IPS DF 6.9 (cell line): ENCODE results near the gene PPP1R3D.
"Not testable (repeated sequence)": the region's sequence is repeated elsewhere in the genome, so short reads cannot be mapped to it uniquely, and the experiment has no call there.

Experiments
- DNase-seq: peaks from one replicate; pipeline ENCODE4 v3.0.0-alpha.2; 2013; ENCODE audit warnings: low read depth, low spot score
- H3K27ac ChIP-seq: one replicate; pipeline ENCODE4 v1.5.1; 2013; ENCODE audit warnings: low read length, control low read depth
- H3K27me3 ChIP-seq: 2 replicates; pipeline ENCODE4 v1.6.1; 2013; ENCODE audit warnings: mild to moderate bottlenecking, low read length; ENCODE audit not compliant: control insufficient read depth, insufficient read depth
- H3K36me3 ChIP-seq: 2 replicates; pipeline ENCODE4 v1.6.1; 2013; ENCODE audit warnings: low read length; ENCODE audit not compliant: control insufficient read depth, insufficient read depth
- H3K4me1 ChIP-seq: 2 replicates; pipeline ENCODE4 v1.6.1; 2013; ENCODE audit warnings: low read length; ENCODE audit not compliant: control insufficient read depth, insufficient read depth
- H3K4me3 ChIP-seq: 2 replicates; pipeline ENCODE4 v1.5.1; 2013; ENCODE audit warnings: mild to moderate bottlenecking, low read length
- H3K9me3 ChIP-seq: 2 replicates; pipeline ENCODE4 v1.6.1; 2013; ENCODE audit warnings: low read length, inconsistent platforms; ENCODE audit not compliant: control insufficient read depth, insufficient read depth
- WGBS: extraction: QIAGEN DNeasy Blood & Tissue Kit; methylation state at CpG from one replicate; pipeline ENCODE4 v1.1.7; 2013; ENCODE audit warnings: mixed read lengths, missing lambda C conversion rate; ENCODE audit not compliant: insufficient read length, insufficient coverage; 5-methylcytosine and 5-hydroxymethylcytosine counted together

Gene PPP1R3D

DNA sequence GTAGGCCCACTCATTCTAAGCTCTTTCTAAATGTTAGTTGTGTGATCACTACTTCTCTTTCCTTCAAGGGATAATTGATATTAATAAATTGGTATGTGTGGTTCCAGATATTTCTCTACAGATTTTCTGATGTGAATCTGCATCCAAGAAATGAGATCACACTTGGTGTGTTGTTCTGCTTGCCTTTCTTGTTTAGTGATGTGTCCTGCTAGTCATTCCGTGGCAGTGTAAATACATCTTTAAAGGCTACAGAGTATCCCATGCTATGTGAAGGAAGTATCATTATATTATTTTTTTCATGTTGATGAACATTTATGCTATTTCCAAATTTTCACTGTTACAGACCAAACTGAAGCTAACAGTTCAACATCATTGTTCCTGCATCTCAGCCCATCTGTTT lies 31.3 kb upstream of the PPP1R3D start:
- H3K27me3 ChIP-seq: no peaks in the 10 kb centered on the region
- H3K4me3 ChIP-seq: no peak overlapping the region
- no CpG with 5 or more reads among the region's 1 CpG for WGBS
- DNase-seq: no peak
- no peaks in the 10 kb centered on the region for H3K9me3 ChIP-seq
- H3K27ac ChIP-seq: no peak overlapping the region
- no peaks in the 10 kb centered on the region for H3K4me1 ChIP-seq
- no peaks in the 10 kb centered on the region for H3K36me3 ChIP-seq

DNA sequence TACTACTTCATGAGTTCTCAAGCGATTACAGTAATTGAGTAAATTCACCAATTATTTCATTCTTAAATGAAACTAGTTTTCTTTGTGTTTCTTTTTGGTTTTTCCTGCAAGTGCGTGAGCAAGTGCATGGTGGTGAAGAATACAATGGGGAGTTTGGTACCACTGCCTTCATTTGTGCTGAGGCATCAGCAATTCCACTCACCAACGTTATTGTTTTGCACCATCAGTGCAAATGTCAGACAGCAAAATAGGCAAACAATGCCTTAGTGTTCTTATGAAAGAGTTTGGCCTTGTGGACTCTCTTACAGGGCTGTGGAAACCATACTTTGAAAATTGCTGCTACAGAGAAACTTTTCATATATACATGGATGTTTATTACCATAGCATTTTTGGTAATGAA lies 26.3 kb upstream of the PPP1R3D start:
- WGBS: no CpG with 5 or more reads among the region's 3 CpGs

DNA sequence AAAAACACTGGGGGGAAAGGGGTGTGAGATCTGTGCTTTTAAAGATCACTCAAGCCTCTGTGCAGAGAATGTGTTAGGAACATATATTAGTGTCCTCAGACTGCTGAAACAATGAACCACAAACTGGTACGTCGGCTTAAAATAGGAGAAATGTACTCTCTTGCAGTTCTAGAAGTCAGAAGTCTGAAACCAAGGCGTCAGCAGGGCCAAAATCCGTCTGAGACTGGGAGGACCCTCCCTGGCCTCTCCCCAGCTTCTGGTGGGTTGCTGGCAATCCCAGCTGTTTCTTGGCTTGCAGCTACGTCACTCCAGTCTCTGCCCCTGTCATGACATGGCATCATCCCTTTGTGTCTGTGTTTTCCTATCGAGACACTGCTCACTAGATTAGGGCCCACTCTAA lies 22.1 kb upstream of the PPP1R3D start:
- H3K36me3 ChIP-seq: no peaks in the 10 kb centered on the region
- DNase-seq: no peak

More for the DNA sequence above, 26.3 kb upstream of the PPP1R3D start:
- Histone ChIP-seq H3K27ac (no peak overlapping the region), H3K4me1 (no peaks in the 10 kb centered on the region), H3K36me3 (no peaks in the 10 kb centered on the region), H3K27me3 (no peaks in the 10 kb centered on the region), H3K9me3 (no peaks in the 10 kb centered on the region), H3K4me3 (no peak overlapping the region)
- DNase-seq: no peak

DNA sequence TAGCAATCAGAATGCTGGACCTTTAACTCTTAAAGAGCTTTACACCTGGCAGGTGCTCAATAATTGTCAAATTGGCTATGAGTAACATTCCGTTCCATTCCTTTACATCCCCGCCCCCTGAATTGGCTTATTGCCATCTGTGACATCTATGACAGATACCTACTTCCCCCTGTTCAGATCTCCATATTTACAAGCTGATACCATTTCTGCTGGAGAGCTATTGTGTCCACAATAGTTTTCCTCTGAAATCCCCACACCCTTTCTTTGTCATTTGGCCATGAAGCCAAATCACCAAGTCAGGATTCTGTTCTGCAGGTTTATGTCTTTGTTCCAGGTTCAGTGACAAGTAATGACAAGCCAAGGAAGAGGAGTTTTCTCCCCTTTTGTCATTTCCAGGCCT lies 21.3 kb upstream of the PPP1R3D start:
- H3K27ac ChIP-seq: no peak overlapping the region
- no CpG with 5 or more reads among the region's 2 CpGs for WGBS
- H3K4me1 ChIP-seq: no peaks in the 10 kb centered on the region
- H3K9me3 ChIP-seq: no peaks in the 10 kb centered on the region
- DNase-seq: no peak
- no peak overlapping the region for H3K4me3 ChIP-seq
- no peaks in the 10 kb centered on the region; the same call in 1 of the 2 replicates for H3K27me3 ChIP-seq
- H3K36me3 ChIP-seq: no peaks in the 10 kb centered on the region

More for the DNA sequence above, 22.1 kb upstream of the PPP1R3D start:
- Histone ChIP-seq H3K27me3 (no peaks in the 10 kb centered on the region; the same call in 1 of the 2 replicates), H3K4me3 (no peak overlapping the region), H3K9me3 (no peaks in the 10 kb centered on the region), H3K27ac (no peak overlapping the region), H3K4me1 (no peaks in the 10 kb centered on the region)
- no CpG with 5 or more reads among the region's 6 CpGs for WGBS

DNA sequence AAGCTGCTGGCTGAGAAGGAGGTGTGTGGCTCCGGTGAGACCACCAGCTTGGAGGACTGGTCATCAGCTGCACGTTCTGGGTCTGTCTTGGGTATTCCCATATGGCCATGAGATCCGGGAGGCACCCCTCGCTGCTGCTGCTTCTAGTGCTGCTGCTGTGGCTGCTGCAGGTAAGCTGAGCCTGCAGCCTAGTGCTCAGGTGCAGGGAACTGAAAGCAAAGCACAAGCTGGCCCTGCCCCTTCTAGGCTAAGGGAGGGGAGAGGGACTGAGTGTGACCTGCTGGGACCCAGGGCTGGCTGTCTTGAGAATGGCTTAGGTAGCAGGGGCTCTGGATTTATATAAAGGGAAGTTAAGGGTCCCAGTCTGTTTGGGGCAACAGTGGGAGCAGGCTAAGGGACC lies 18.5 kb upstream of the PPP1R3D start:
- no peak for DNase-seq

DNA sequence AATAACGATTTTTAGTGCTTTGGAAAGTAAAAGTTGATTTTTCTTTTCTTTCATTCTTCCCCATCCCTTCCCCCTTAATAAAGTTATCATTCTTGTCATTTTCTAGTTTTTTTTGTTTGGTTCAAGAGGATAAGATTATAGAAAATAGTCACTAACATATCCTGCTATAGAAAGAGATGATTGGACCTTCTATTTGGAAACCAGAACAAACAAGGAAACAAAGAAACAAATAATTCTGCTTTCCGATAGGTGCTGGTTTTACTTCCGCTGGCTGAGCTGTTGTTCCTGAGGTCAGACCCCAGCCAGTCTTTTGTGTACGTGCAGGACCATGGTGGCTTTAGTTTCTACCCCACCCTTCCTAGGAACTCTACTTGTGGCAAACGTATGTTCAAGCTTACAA lies 18.0 kb upstream of the PPP1R3D start, which contains the start of gene CDH26:
TSS of gene CDH26 (plus strand) at position 301 of the 400 bp plus-strand sequence. CDS start 304 bp downstream, outside the sequence.
- no peak within 1 kb of the TSS for H3K4me3 ChIP-seq
- H3K36me3 ChIP-seq: no peaks in the 10 kb centered on the region
- DNase-seq: no peak
- no peaks in the 10 kb centered on the region; the same call in 1 of the 2 replicates for H3K27me3 ChIP-seq
- no CpG with 5 or more reads among the region's 5 CpGs for WGBS
- H3K27ac ChIP-seq: no peak within 1 kb of the TSS
- H3K4me1 ChIP-seq: no peaks in the 10 kb centered on the region
- no peaks in the 10 kb centered on the region for H3K9me3 ChIP-seq

More for the DNA sequence above, 18.5 kb upstream of the PPP1R3D start:
- Histone ChIP-seq H3K27me3 (no peaks in the 10 kb centered on the region; the same call in 1 of the 2 replicates), H3K27ac (no peak overlapping the region), H3K36me3 (no peaks in the 10 kb centered on the region), H3K4me3 (no peak overlapping the region), H3K9me3 (no peaks in the 10 kb centered on the region), H3K4me1 (no peaks in the 10 kb centered on the region)
- WGBS: no CpG with 5 or more reads among the region's 4 CpGs

DNA sequence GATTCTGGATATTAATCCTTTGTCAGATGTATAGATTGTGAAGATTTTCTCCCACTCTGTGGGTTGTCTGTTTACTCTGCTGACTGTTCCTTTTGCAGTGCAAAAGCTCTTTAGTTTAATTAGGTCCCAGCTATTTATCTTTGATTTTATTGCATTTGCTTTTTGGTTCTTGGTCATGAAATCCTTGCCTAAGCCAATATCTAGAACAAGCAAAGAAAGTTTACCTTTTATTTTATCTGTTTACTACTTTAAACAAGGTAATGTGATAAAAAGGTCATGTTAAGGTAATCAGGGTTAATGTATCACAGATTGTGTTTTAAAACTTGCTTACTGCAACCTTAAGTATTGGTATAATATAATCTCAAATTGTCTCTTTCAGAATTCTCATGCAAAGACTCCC lies 17.5 kb upstream of the PPP1R3D start:
- H3K27me3 ChIP-seq, H3K4me3 ChIP-seq, H3K27ac ChIP-seq, H3K36me3 ChIP-seq, H3K9me3 ChIP-seq, DNase-seq, H3K4me1 ChIP-seq: not testable (repeated sequence)

DNA sequence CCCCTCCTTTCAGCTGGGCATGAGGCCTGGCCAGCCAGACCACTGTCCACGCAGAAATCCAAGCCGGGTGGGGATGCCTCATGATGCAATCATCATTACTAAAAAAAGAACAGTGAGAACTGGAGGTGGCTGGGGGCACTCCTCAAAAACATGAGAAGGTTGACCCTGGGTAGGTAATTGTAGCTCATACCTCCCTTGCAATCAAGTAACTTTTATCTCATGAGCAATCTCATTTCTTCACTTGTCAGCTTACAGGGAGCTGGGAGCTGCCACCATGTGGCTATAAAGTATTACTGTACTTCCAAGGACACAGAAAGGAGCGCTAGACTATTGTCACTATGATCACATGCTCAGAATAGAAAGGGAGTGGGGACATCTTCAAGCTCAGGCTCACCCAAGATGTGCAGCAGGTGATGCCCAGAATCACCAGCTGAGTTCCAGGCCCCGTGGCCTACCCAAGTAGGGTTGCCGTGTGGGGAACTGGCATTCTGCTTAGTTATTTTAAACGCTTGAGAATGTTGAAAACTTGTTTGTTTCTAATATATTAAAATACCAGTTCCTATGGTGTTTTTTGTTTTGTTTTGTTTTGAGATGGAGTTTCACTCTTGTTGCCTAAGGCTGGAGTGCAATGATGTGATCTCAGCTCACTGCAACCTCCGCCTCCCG lies 15.2 kb upstream of the PPP1R3D start:
- Histone ChIP-seq H3K9me3 (no peaks in the 10 kb centered on the region), H3K27ac (no peak overlapping the region), H3K27me3 (no peaks in the 10 kb centered on the region), H3K4me1 (no peaks in the 10 kb centered on the region), H3K4me3 (no peak overlapping the region), H3K36me3 (no peaks in the 10 kb centered on the region)
- DNase-seq: no peak
- no CpG with 5 or more reads among the region's 8 CpGs for WGBS

DNA sequence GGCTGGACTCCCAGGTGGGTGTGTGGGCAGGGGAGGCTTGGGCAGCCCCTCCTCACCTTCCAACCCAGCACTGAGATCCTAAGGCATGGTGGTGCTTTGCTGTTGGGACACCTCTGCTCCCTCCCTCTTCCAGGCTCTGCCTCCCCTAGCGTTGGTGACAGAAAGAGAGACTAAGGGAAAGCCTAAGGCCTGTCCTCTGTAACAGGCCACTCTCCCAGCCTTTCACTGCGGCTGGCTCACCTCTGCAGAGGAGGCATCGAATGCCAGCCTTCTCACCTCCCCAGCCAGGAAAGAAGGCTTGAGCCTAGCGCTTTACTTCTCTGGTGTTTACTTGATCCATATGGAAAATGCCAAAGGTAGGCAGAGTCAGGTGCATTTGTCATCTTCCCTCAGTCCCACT lies 14.6 kb upstream of the PPP1R3D start:
- no CpG with 5 or more reads among the region's 4 CpGs for WGBS
- H3K4me1 ChIP-seq: no peaks in the 10 kb centered on the region
- DNase-seq: no peak
- H3K9me3 ChIP-seq: no peaks in the 10 kb centered on the region
- no peak overlapping the region for H3K4me3 ChIP-seq
- no peak overlapping the region for H3K27ac ChIP-seq
- no peaks in the 10 kb centered on the region for H3K36me3 ChIP-seq
- no peaks in the 10 kb centered on the region for H3K27me3 ChIP-seq

DNA sequence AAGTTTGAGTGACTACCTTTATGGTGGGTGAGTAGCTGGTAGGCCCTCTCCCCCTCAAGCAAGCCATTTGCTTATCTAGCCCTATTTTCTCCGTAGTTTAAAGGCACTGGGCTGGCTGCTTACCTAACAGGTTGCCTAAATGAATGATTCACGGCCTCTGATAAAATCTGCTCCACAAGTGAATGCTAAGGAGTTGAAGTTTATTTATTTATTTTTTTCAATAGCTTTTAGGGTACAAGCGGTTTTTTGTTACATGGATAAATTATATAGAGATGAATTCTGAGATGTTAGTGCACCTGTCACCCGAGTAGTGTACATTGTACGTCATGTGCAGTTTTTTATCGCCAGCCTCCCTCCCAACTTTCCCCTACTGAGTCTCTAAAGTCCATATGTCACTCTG lies 9.8 kb upstream of the PPP1R3D start:
- no peaks in the 10 kb centered on the region for H3K9me3 ChIP-seq
- WGBS: no CpG with 5 or more reads among the region's 6 CpGs
- no peak overlapping the region for H3K4me3 ChIP-seq
- no peaks in the 10 kb centered on the region for H3K4me1 ChIP-seq
- no peaks in the 10 kb centered on the region for H3K36me3 ChIP-seq
- H3K27me3 ChIP-seq: no peaks in the 10 kb centered on the region
- no peak overlapping the region for H3K27ac ChIP-seq
- DNase-seq: no peak
